IPS DF 4.7 (cell line): Measurements from ENCODE around the gene MYO1D.

Source experiments
- DNase-seq: peaks from one replicate; pipeline ENCODE4 v3.0.0-alpha.2; 2013; ENCODE audit warnings: low spot score; ENCODE audit errors: extremely low read depth

MYO1D gene

GRCh38 chr17:32586666-32587065 lies 290.3 kb downstream of the MYO1D start:
- no peak for DNase-seq

- no peak for DNase-seq
Observed at GRCh38 chr17:32584792-32585191, 292.1 kb downstream of the MYO1D start.

GRCh38 chr17:32583053-32583452 lies 293.9 kb downstream of the MYO1D start:
- DNase-seq, result no peak

- DNase-seq, result no peak
Observed at GRCh38 chr17:32575852-32576251, 301.1 kb downstream of the MYO1D start.

- DNase-seq, result no peak
Observed at GRCh38 chr17:32570081-32570396, 306.9 kb downstream of the MYO1D start.

- no peak for DNase-seq
Observed at GRCh38 chr17:32569171-32570080, 307.5 kb downstream of the MYO1D start.

GRCh38 chr17:32568705-32569104 lies 308.2 kb downstream of the MYO1D start:
- DNase-seq, result no peak

GRCh38 chr17:32567511-32567910 lies 309.4 kb downstream of the MYO1D start:
- no peak for DNase-seq

GRCh38 chr17:32567086-32567485 lies 309.8 kb downstream of the MYO1D start:
- DNase-seq, result no peak

- DNase-seq, result no peak
Observed at GRCh38 chr17:32566303-32566702, 310.6 kb downstream of the MYO1D start.

GRCh38 chr17:32565401-32565800 lies 311.5 kb downstream of the MYO1D start:
- no peak for DNase-seq

GRCh38 chr17:32564325-32564724 lies 312.6 kb downstream of the MYO1D start:
- DNase-seq, result no peak

- no peak for DNase-seq
Observed at GRCh38 chr17:32563583-32563982, 313.3 kb downstream of the MYO1D start.

GRCh38 chr17:32558997-32559650 lies 317.8 kb downstream of the MYO1D start:
- DNase-seq, result no peak

- no peak for DNase-seq
Observed at GRCh38 chr17:32558326-32558955, 318.5 kb downstream of the MYO1D start.

GRCh38 chr17:32555611-32556310 lies 321.2 kb downstream of the MYO1D start:
- no peak for DNase-seq

GRCh38 chr17:32553168-32553567 lies 323.8 kb downstream of the MYO1D start:
- DNase-seq, result no peak

- DNase-seq, result no peak
Observed at GRCh38 chr17:32552280-32552679, 324.6 kb downstream of the MYO1D start.

- DNase-seq, result no peak
Observed at GRCh38 chr17:32551186-32551955, 325.6 kb downstream of the MYO1D start.

GRCh38 chr17:32549559-32549958 lies 327.4 kb downstream of the MYO1D start:
- DNase-seq, result no peak

- DNase-seq, result peak; percentile 60
Observed at GRCh38 chr17:32546031-32546444, 330.9 kb downstream of the MYO1D start.
